HepG2 (cell line): ENCODE data around the gene BST2. TPM values are rescaled to one million over a fixed set of nuclear protein-coding genes. Genes with fewer than 3 reads are reported as not detected.

Source experiments
- DPF2 ChIP-seq: sonication (generic); formaldehyde crosslinking; IDR thresholded peaks from 2 replicates; pipeline ENCODE4 v1.4.0; 2020; ENCODE audit warnings: mild to moderate bottlenecking, low read depth, missing genetic modification reagents, borderline replicate concordance
- KDM4B ChIP-seq: sonication (generic); formaldehyde crosslinking; IDR thresholded peaks from 2 replicates; pipeline ENCODE4 v1.4.0; 2020; ENCODE audit warnings: missing genetic modification reagents
- NFE2L1 ChIP-seq: sonication (generic); formaldehyde crosslinking; IDR thresholded peaks from 2 replicates; pipeline ENCODE4 v1.4.0; 2020; ENCODE audit warnings: missing genetic modification reagents, mild to moderate bottlenecking, borderline replicate concordance
- NRL ChIP-seq: sonication (generic); formaldehyde crosslinking; IDR thresholded peaks from 2 replicates; pipeline ENCODE4 v1.5.0; 2020; ENCODE audit warnings: missing genetic modification reagents, mild to moderate bottlenecking, moderate library complexity, borderline replicate concordance
- POLR2A ChIP-seq, 2 experiments: IDR thresholded peaks; 2 replicates each; pipeline ENCODE4 v1.6.1; 2011; ENCODE audit warnings: low read depth in 2 of 2, low read length in 2 of 2, mild to moderate bottlenecking in 1 of 2, moderate library complexity in 1 of 2; ENCODE audit not compliant: insufficient read depth in 1 of 2
- POLR2AphosphoS5 ChIP-seq: IDR thresholded peaks from 2 replicates; pipeline ENCODE4 v1.6.1; 2012; ENCODE audit warnings: low read depth, low read length
- RXRB ChIP-seq: IDR thresholded peaks from 2 replicates; pipeline ENCODE4 v1.6.1; 2016; ENCODE audit warnings: borderline replicate concordance, missing genetic modification reagents, missing compliant biosample characterization
- SMAD9 ChIP-seq: sonication (generic); formaldehyde crosslinking; IDR thresholded peaks from 2 replicates; pipeline ENCODE4 v1.5.1; 2020; ENCODE audit warnings: mild to moderate bottlenecking, missing genetic modification reagents
- SOX6 ChIP-seq, 2 experiments: fragments of 450-650 bp in 1 of 2; sonication (generic) in 1 of 2; formaldehyde crosslinking in 1 of 2; IDR thresholded peaks; 2 replicates each; pipeline versions ENCODE4 v1.4.0 to v1.6.1; 2017 to 2020; ENCODE audit warnings: antibody characterized with exemption in 1 of 2, mild to moderate bottlenecking in 1 of 2, missing genetic modification reagents in 1 of 2
- ZFP1 ChIP-seq: IDR thresholded peaks from 2 replicates; pipeline ENCODE4 v1.6.1; 2016
- ZFYVE20 ChIP-seq: sonication (generic); formaldehyde crosslinking; IDR thresholded peaks from 2 replicates; pipeline ENCODE4 v1.8.0; 2023; ENCODE audit warnings: low read depth, mild to moderate bottlenecking, moderate library complexity, missing genetic modification reagents, borderline replicate concordance
- ZMYM2 ChIP-seq: sonication (generic); formaldehyde crosslinking; IDR thresholded peaks from 2 replicates; pipeline ENCODE4 v1.8.0; 2022; ENCODE audit warnings: mild to moderate bottlenecking, missing genetic modification reagents
- ZNF343 ChIP-seq: sonication (generic); formaldehyde crosslinking; IDR thresholded peaks from 2 replicates; pipeline ENCODE4 v1.4.0; 2020; ENCODE audit warnings: mild to moderate bottlenecking, missing genetic modification reagents
- ZNF883 ChIP-seq: sonication (generic); formaldehyde crosslinking; IDR thresholded peaks from 2 replicates; pipeline ENCODE4 v1.5.1; 2020; ENCODE audit warnings: mild to moderate bottlenecking, missing genetic modification reagents; ENCODE audit errors: not compliant biosample characterization
- polyA plus RNA-seq, 8 experiments: library from polyadenylated mRNA; depleted of rRNA in 3 of 8; stranded (reverse) in 7 of 8; unstranded in 1 of 8; fragments of >200 nt; fragmentation: Illumina TruSeq in 4 of 8; extraction: Trizol in 4 of 8; gene quantifications; 2 replicates each; pipeline versions ENCODE4 v1.2.1 to v1.2.3, GENCODE V29; 2011 to 2016; ENCODE audit warnings: low read depth in 4 of 8, missing spikeins in 1 of 8, mixed read lengths in 1 of 8; ENCODE audit not compliant: insufficient read depth in 1 of 8
- total RNA-seq, 5 experiments: library from RNA; depleted of rRNA; stranded (reverse); fragments of >200 nt; fragmentation: Illumina TruSeq; extraction: Trizol; gene quantifications; 2 replicates each; pipeline ENCODE4 v1.2.3, GENCODE V29; 2016; ENCODE audit warnings: low read depth in 1 of 5
- TF ChIP-seq, protein P1 (sequence below): sonication (generic); formaldehyde crosslinking; IDR thresholded peaks from 2 replicates; pipeline ENCODE4 v1.9.0; 2021; ENCODE audit warnings: mild to moderate bottlenecking, missing genetic modification reagents
- TF ChIP-seq, protein P2 (sequence below): sonication (generic); formaldehyde crosslinking; IDR thresholded peaks from 2 replicates; pipeline ENCODE4 v1.5.0; 2020; ENCODE audit warnings: missing genetic modification reagents
- TF ChIP-seq, protein P3 (sequence below): sonication (generic); formaldehyde crosslinking; IDR thresholded peaks from 2 replicates; pipeline ENCODE4 v1.4.0; 2020; ENCODE audit warnings: mild to moderate bottlenecking, missing genetic modification reagents
- TF ChIP-seq, protein P4 (sequence below): sonication (generic); formaldehyde crosslinking; IDR thresholded peaks from 2 replicates; pipeline ENCODE4 v1.4.0; 2020; ENCODE audit warnings: missing genetic modification reagents, borderline replicate concordance

Gene BST2
- total and polyA plus RNA-seq, 2 of the 13 experiments (the other 11 are each of a cell fraction or from before 2014, with no cell fraction given), result 58.8 to 93.8 TPM

DNA sequence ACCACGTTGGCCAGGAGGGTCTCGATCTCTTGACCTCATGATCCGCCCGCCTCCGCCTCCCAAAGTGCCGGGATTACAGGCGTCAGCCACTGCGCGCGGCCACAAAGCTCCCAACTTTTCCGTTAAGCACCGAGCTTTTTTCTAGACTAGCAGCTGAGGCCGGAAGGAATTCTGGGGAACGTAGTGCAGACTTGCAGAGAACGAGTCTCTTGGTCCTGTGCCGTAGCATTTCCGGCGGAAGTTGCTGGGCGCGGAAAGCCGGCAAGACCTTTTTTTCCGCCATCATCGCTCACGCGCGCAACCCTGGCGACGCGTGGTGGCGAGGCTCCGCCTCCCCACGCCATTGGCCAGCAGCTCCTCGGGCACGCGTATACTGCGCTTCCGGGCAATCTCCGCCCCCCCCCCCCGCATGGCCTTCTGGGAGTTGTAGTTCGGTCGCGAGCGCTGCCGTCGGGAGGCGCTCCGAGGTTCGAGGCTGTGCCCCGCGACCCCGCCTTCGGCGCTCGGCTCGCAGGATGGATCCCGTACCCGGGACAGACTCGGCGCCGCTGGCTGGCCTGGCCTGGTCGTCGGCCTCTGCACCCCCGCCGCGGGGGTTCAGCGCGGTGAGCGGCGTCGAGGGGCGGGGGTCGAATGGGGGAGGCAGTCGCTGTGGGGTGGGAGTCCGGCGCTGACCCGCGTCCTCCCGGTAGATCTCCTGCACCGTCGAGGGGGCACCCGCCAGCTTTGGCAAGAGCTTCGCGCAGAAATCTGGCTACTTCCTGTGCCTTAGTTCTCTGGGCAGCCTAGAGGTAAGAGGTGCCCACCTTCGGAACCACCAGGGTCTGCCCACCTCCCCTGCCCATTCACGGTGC lies 14.4 kb upstream of the BST2 start, which contains the start of gene MVB12A (continued):
- TF ChIP-seq, protein P1, sequence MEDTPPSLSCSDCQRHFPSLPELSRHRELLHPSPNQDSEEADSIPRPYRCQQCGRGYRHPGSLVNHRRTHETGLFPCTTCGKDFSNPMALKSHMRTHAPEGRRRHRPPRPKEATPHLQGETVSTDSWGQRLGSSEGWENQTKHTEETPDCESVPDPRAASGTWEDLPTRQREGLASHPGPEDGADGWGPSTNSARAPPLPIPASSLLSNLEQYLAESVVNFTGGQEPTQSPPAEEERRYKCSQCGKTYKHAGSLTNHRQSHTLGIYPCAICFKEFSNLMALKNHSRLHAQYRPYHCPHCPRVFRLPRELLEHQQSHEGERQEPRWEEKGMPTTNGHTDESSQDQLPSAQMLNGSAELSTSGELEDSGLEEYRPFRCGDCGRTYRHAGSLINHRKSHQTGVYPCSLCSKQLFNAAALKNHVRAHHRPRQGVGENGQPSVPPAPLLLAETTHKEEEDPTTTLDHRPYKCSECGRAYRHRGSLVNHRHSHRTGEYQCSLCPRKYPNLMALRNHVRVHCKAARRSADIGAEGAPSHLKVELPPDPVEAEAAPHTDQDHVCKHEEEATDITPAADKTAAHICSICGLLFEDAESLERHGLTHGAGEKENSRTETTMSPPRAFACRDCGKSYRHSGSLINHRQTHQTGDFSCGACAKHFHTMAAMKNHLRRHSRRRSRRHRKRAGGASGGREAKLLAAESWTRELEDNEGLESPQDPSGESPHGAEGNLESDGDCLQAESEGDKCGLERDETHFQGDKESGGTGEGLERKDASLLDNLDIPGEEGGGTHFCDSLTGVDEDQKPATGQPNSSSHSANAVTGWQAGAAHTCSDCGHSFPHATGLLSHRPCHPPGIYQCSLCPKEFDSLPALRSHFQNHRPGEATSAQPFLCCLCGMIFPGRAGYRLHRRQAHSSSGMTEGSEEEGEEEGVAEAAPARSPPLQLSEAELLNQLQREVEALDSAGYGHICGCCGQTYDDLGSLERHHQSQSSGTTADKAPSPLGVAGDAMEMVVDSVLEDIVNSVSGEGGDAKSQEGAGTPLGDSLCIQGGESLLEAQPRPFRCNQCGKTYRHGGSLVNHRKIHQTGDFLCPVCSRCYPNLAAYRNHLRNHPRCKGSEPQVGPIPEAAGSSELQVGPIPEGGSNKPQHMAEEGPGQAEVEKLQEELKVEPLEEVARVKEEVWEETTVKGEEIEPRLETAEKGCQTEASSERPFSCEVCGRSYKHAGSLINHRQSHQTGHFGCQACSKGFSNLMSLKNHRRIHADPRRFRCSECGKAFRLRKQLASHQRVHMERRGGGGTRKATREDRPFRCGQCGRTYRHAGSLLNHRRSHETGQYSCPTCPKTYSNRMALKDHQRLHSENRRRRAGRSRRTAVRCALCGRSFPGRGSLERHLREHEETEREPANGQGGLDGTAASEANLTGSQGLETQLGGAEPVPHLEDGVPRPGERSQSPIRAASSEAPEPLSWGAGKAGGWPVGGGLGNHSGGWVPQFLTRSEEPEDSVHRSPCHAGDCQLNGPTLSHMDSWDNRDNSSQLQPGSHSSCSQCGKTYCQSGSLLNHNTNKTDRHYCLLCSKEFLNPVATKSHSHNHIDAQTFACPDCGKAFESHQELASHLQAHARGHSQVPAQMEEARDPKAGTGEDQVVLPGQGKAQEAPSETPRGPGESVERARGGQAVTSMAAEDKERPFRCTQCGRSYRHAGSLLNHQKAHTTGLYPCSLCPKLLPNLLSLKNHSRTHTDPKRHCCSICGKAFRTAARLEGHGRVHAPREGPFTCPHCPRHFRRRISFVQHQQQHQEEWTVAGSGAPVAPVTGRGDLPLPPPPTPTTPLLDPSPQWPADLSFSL (CRISPR knock-in tag), result no peak
- TF ChIP-seq, protein P2, sequence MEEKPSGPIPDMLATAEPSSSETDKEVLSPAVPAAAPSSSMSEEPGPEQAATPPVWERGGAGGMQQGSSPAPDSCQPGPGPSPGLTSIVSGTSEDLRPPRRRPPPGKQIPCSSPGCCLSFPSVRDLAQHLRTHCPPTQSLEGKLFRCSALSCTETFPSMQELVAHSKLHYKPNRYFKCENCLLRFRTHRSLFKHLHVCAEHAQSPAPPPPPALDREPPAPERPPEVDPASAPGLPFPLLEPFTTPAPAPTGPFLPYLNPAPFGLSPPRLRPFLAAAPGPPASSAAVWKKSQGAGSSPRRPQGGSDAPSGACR (CRISPR knock-in tag), result peak; percentile 58; the same call in 1 of the 2 replicates
- TF ChIP-seq POLR2A (IDR thresholded peaks at IDR 0.05; ENCODE audit: insufficient read depth in 1 of 2, low read depth in 2 of 2, low read length in 2 of 2) (peak; percentile 48 to 60), ZMYM2 (peak; percentile 46), KDM4B (CRISPR knock-in tag) (peak; percentile 36; the same call in 1 of the 2 replicates), NFE2L1 (CRISPR knock-in tag) (no peak), SOX6 (IDR thresholded peaks at IDR 0.05) (no peak), SOX6 (CRISPR knock-in tag; IDR thresholded peaks at IDR 0.05) (peak; percentile 43; the same call in 1 of the 2 replicates), ZFP1 (CRISPR knock-in tag) (peak; percentile 56; the same call in 1 of the 2 replicates), ZNF343 (peak; percentile 82), SMAD9 (CRISPR knock-in tag) (no peak), ZFYVE20 (no peak), ZNF883 (peak; percentile 21), POLR2AphosphoS5 (peak; percentile 56; the same call in 1 of the 2 replicates), DPF2 (CRISPR knock-in tag) (no peak), NRL (CRISPR knock-in tag) (no peak), RXRB (CRISPR knock-in tag) (no peak)
- TF ChIP-seq, protein P3, sequence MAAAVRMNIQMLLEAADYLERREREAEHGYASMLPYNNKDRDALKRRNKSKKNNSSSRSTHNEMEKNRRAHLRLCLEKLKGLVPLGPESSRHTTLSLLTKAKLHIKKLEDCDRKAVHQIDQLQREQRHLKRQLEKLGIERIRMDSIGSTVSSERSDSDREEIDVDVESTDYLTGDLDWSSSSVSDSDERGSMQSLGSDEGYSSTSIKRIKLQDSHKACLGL (CRISPR knock-in tag), result no peak; the same call in 1 of the 2 replicates
- TF ChIP-seq, protein P4, sequence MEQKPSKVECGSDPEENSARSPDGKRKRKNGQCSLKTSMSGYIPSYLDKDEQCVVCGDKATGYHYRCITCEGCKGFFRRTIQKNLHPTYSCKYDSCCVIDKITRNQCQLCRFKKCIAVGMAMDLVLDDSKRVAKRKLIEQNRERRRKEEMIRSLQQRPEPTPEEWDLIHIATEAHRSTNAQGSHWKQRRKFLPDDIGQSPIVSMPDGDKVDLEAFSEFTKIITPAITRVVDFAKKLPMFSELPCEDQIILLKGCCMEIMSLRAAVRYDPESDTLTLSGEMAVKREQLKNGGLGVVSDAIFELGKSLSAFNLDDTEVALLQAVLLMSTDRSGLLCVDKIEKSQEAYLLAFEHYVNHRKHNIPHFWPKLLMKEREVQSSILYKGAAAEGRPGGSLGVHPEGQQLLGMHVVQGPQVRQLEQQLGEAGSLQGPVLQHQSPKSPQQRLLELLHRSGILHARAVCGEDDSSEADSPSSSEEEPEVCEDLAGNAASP (CRISPR knock-in tag), result no peak; the same call in 1 of the 2 replicates
